ENCODE data around the gene PAQR3. TPM values are rescaled to one million over a fixed set of nuclear protein-coding genes. Genes with fewer than 3 reads are reported as not detected.

Gene PAQR3
- total and polyA plus RNA-seq, 2 of the 4 experiments (the other 2 are of a cell fraction) = 11.5 to 11.8 TPM

GRCh38 chr4:78953231-78953630, 14.0 kb upstream of the PAQR3 start:
- dilution Hi-C loops (cut with HindIII; ENCODE audit: low sequenced_read_pairs, unreplicated experiment) = no loop called here

More at GRCh38 chr4:78953231-78953630, 14.0 kb upstream of the PAQR3 start:
- no CpG with 5 or more reads among the region's 5 CpGs for WGBS, 2 experiments (ENCODE audit: extremely low coverage in 2 of 2, insufficient read length in 1 of 2)
- Histone ChIP-seq H3K4me2 (ENCODE audit: low read depth, low read length) (no peak overlapping the region), H2AK5ac (ENCODE audit: low read depth, low read length) (no peak overlapping the region), H3K27ac (ENCODE audit: insufficient read depth, low read length) (no peak overlapping the region), H2AK9ac (replicated peaks; ENCODE audit: low read depth, low read length, poor library complexity) (no peak overlapping the region), H4K91ac (ENCODE audit: insufficient read depth, low read depth, low read length) (no peak overlapping the region), H4K8ac (ENCODE audit: low read depth in 2 of 2, low read length in 2 of 2) (no peak overlapping the region), H3K4me1 (ENCODE audit: control insufficient read depth, insufficient read depth, low read length) (no peaks in the 10 kb centered on the region), H3K18ac (ENCODE audit: low read depth, low read length) (no peak overlapping the region), H3K4ac (ENCODE audit: low read depth, low read length) (no peak overlapping the region), H3K79me1 (ENCODE audit: low read depth in 1 of 2, low read length in 2 of 2) (no peaks in the 10 kb centered on the region), H3K9ac (ENCODE audit: low read depth, low read length) (no peak overlapping the region), H3K4me3 (ENCODE audit: insufficient read depth, low read depth, low read length) (no peak overlapping the region), H3K56ac (ENCODE audit: extremely low read depth, insufficient read depth, low read length) (no peak overlapping the region), H3K36me3 (ENCODE audit: control insufficient read depth, insufficient read depth, low read length) (no peaks in the 10 kb centered on the region), H3K23ac (ENCODE audit: low read depth, low read length) (no peak overlapping the region), H3K14ac (replicated peaks; ENCODE audit: low read depth, low read length) (no peak overlapping the region), H2BK5ac (ENCODE audit: low read depth, low read length, poor library complexity, severe bottlenecking) (no peak overlapping the region), H2BK15ac (ENCODE audit: low read depth, low read length) (no peak overlapping the region), H2BK20ac (ENCODE audit: low read depth, low read length) (no peak overlapping the region), H3K9me3 (ENCODE audit: control insufficient read depth, insufficient read depth, low read length) (no peaks in the 10 kb centered on the region), H2BK120ac (ENCODE audit: low read depth, low read length) (no peak overlapping the region), H4K5ac (ENCODE audit: low read depth, low read length) (no peak overlapping the region), H3K9me1 (ENCODE audit: insufficient read depth, low read length) (no peaks in the 10 kb centered on the region; the same call in 1 of the 2 replicates), H3K27me3 (ENCODE audit: control insufficient read depth, insufficient read depth, low read length) (peaks cover 5% of the 10 kb centered on the region), H4K20me1 (ENCODE audit: insufficient read depth, low read length) (no peaks in the 10 kb centered on the region), H2AFZ (replicated peaks; ENCODE audit: low read length, poor library complexity) (no peak overlapping the region)
- DNase-seq (no peak), ATAC-seq (ENCODE audit: low read depth) (no peak)
- CTCF ChIA-PET = interaction anchor here (1.1 to 2.0 kb wide), 3 partner anchors 11 to 1266 kb away, joined by 4 to 7 read pairs (median 4); partner anchors contain the start of gene PAQR3
- intact Hi-C loops (cut with micrococcal nuclease) (loop anchor here (2.0 to 10.0 kb wide), 6 partner anchors 624 to 1409 kb away; partner anchors contain the start of genes ANTXR2, CFAP299 and FGF5), in situ Hi-C loops (cut with MboI; ENCODE audit: low sequenced_read_pairs) (no loop called here)
- no peak for TF ChIP-seq RFX5 (IDR thresholded peaks at IDR 0.05; ENCODE audit: low read depth, low read length)
- BruUV-seq (replicated peaks) = no TSS peak
- POLR2A ChIA-PET (ENCODE audit: unreplicated experiment) = no interaction called here

Data from IMR-90 (cell line).